ENCODE measurements around the gene RAB24.
"Not testable (repeated sequence)": the region's sequence is repeated elsewhere in the genome, so short reads cannot be mapped to it uniquely, and the experiment has no call there.

Gene RAB24

GRCh38 chr5:177309351-177310191 is 6.1 kb upstream of the RAB24 start:
- Histone ChIP-seq H3K4me1 (ENCODE audit: control insufficient read depth, insufficient read depth, low read length) (peaks cover 33% of the 10 kb centered on the region), H3K9ac (ENCODE audit: low read length in 2 of 2) (no peak overlapping the region)

GRCh38 chr5:177308740-177309139 is 5.2 kb upstream of the RAB24 start:
- Histone ChIP-seq H3K27me3 (ENCODE audit: control insufficient read depth in 1 of 2, insufficient read depth in 2 of 2, low read length in 2 of 2) (no peaks in the 10 kb centered on the region), H3K9ac (ENCODE audit: low read length in 2 of 2) (no peak overlapping the region), H3K27ac (ENCODE audit: low read length) (no peak overlapping the region), H3K4me3 (ENCODE audit: low read length in 2 of 2) (no peak overlapping the region), H3K36me3 (ENCODE audit: control insufficient read depth in 2 of 2, insufficient read depth in 2 of 2, low read length in 2 of 2) (peaks cover 5 to 16% of the 10 kb centered on the region in 2 donors), H3K4me1 (ENCODE audit: control insufficient read depth, insufficient read depth, low read length) (peaks cover 41% of the 10 kb centered on the region), H3K9me3 (ENCODE audit: control insufficient read depth in 2 of 2, low read length in 2 of 2) (no peaks in the 10 kb centered on the region)

More at GRCh38 chr5:177309351-177310191, 6.1 kb upstream of the RAB24 start:
- Histone ChIP-seq H3K27ac (ENCODE audit: low read length) (no peak overlapping the region), H3K9me3 (ENCODE audit: control insufficient read depth in 2 of 2, low read length in 2 of 2) (no peaks in the 10 kb centered on the region), H3K4me3 (ENCODE audit: low read length in 2 of 2) (no peak overlapping the region), H3K36me3 (ENCODE audit: control insufficient read depth in 2 of 2, insufficient read depth in 2 of 2, low read length in 2 of 2) (peaks cover 5 to 16% of the 10 kb centered on the region in 2 donors), H3K27me3 (ENCODE audit: control insufficient read depth in 1 of 2, insufficient read depth in 2 of 2, low read length in 2 of 2) (no peaks in the 10 kb centered on the region)

GRCh38 chr5:177307544-177308363 is 4.2 kb upstream of the RAB24 start:
- Histone ChIP-seq H3K4me3 (ENCODE audit: low read length in 2 of 2) (no peak overlapping the region), H3K36me3 (ENCODE audit: control insufficient read depth in 2 of 2, insufficient read depth in 2 of 2, low read length in 2 of 2) (peaks cover 5 to 16% of the 10 kb centered on the region in 2 donors), H3K4me1 (ENCODE audit: control insufficient read depth, insufficient read depth, low read length) (peaks cover 42% of the 10 kb centered on the region), H3K9ac (ENCODE audit: low read length in 2 of 2) (no peak overlapping the region), H3K9me3 (ENCODE audit: control insufficient read depth in 2 of 2, low read length in 2 of 2) (no peaks in the 10 kb centered on the region), H3K27me3 (ENCODE audit: control insufficient read depth in 1 of 2, insufficient read depth in 2 of 2, low read length in 2 of 2) (no peaks in the 10 kb centered on the region), H3K27ac (ENCODE audit: low read length) (no peak overlapping the region)

GRCh38 chr5:177306674-177307543 is 3.4 kb upstream of the RAB24 start:
- H3K36me3 ChIP-seq (ENCODE audit: control insufficient read depth in 2 of 2, insufficient read depth in 2 of 2, low read length in 2 of 2): peaks cover 5 to 16% of the 10 kb centered on the region in 2 donors
- H3K9ac ChIP-seq (ENCODE audit: low read length in 2 of 2): no peak overlapping the region
- no peak overlapping the region for H3K4me3 ChIP-seq (ENCODE audit: low read length in 2 of 2)
- H3K4me1 ChIP-seq (ENCODE audit: control insufficient read depth, insufficient read depth, low read length): peaks cover 43% of the 10 kb centered on the region
- no peaks in the 10 kb centered on the region for H3K27me3 ChIP-seq (ENCODE audit: control insufficient read depth in 1 of 2, insufficient read depth in 2 of 2, low read length in 2 of 2)
- no peak overlapping the region for H3K27ac ChIP-seq (ENCODE audit: low read length)
- no peaks in the 10 kb centered on the region for H3K9me3 ChIP-seq (ENCODE audit: control insufficient read depth in 2 of 2, low read length in 2 of 2)

GRCh38 chr5:177306103-177306640 is 2.7 kb upstream of the RAB24 start:
- H3K27me3 ChIP-seq (ENCODE audit: control insufficient read depth in 1 of 2, insufficient read depth in 2 of 2, low read length in 2 of 2); H3K9ac ChIP-seq (ENCODE audit: low read length in 2 of 2); H3K27ac ChIP-seq (ENCODE audit: low read length); H3K4me3 ChIP-seq (ENCODE audit: low read length in 2 of 2); H3K9me3 ChIP-seq (ENCODE audit: control insufficient read depth in 2 of 2, low read length in 2 of 2): not testable (repeated sequence)
- peaks cover 43% of the 10 kb centered on the region for H3K4me1 ChIP-seq (ENCODE audit: control insufficient read depth, insufficient read depth, low read length)
- peaks cover 5 to 16% of the 10 kb centered on the region in 2 donors for H3K36me3 ChIP-seq (ENCODE audit: control insufficient read depth in 2 of 2, insufficient read depth in 2 of 2, low read length in 2 of 2)

- H3K27me3 ChIP-seq (ENCODE audit: control insufficient read depth in 1 of 2, insufficient read depth in 2 of 2, low read length in 2 of 2): no peaks in the 10 kb centered on the region
- H3K36me3 ChIP-seq (ENCODE audit: control insufficient read depth in 2 of 2, insufficient read depth in 2 of 2, low read length in 2 of 2): peaks cover 5 to 16% of the 10 kb centered on the region in 2 donors
- peaks cover 53% of the 10 kb centered on the region for H3K4me1 ChIP-seq (ENCODE audit: control insufficient read depth, insufficient read depth, low read length)
- no peaks in the 10 kb centered on the region for H3K9me3 ChIP-seq (ENCODE audit: control insufficient read depth in 2 of 2, low read length in 2 of 2)
- peak overlapping the region; percentile 80 to 94 for H3K4me3 ChIP-seq (ENCODE audit: low read length in 2 of 2)
- peak overlapping the region; percentile 58 for H3K27ac ChIP-seq (ENCODE audit: low read length)
- peak overlapping the region; percentile 71 to 84 for H3K9ac ChIP-seq (ENCODE audit: low read length in 2 of 2)
Measured at GRCh38 chr5:177304392-177305119, 1.0 kb upstream of the RAB24 start.

GRCh38 chr5:177303925-177304391 is 439 bp upstream of the RAB24 start:
- Histone ChIP-seq H3K36me3 (ENCODE audit: control insufficient read depth in 2 of 2, insufficient read depth in 2 of 2, low read length in 2 of 2) (peaks cover 5 to 16% of the 10 kb centered on the region in 2 donors), H3K4me3 (ENCODE audit: low read length in 2 of 2) (peak overlapping the region; percentile 80 to 94), H3K27me3 (ENCODE audit: control insufficient read depth in 1 of 2, insufficient read depth in 2 of 2, low read length in 2 of 2) (no peaks in the 10 kb centered on the region), H3K27ac (ENCODE audit: low read length) (peak overlapping the region; percentile 58), H3K4me1 (ENCODE audit: control insufficient read depth, insufficient read depth, low read length) (peaks cover 53% of the 10 kb centered on the region), H3K9me3 (ENCODE audit: control insufficient read depth in 2 of 2, low read length in 2 of 2) (no peaks in the 10 kb centered on the region), H3K9ac (ENCODE audit: low read length in 2 of 2) (peak overlapping the region; percentile 71 to 84)

GRCh38 chr5:177302354-177303110 is 987 bp downstream of the RAB24 start:
- H3K36me3 ChIP-seq (ENCODE audit: control insufficient read depth in 2 of 2, insufficient read depth in 2 of 2, low read length in 2 of 2): peaks cover 5 to 14% of the 10 kb centered on the region in 2 donors
- H3K9ac ChIP-seq (ENCODE audit: low read length in 2 of 2): peak overlapping the region; percentile 51 to 71
- H3K4me3 ChIP-seq (ENCODE audit: low read length in 2 of 2): peak overlapping the region; percentile 82 to 94
- peaks cover 48% of the 10 kb centered on the region for H3K4me1 ChIP-seq (ENCODE audit: control insufficient read depth, insufficient read depth, low read length)
- no peaks in the 10 kb centered on the region for H3K27me3 ChIP-seq (ENCODE audit: control insufficient read depth in 1 of 2, insufficient read depth in 2 of 2, low read length in 2 of 2)
- H3K27ac ChIP-seq (ENCODE audit: low read length): no peak overlapping the region
- no peaks in the 10 kb centered on the region for H3K9me3 ChIP-seq (ENCODE audit: control insufficient read depth in 2 of 2, low read length in 2 of 2)

GRCh38 chr5:177301503-177302165 is 1.9 kb downstream of the RAB24 start:
- Histone ChIP-seq H3K9me3 (ENCODE audit: control insufficient read depth in 2 of 2, low read length in 2 of 2) (no peaks in the 10 kb centered on the region), H3K27ac (ENCODE audit: low read length) (no peak overlapping the region), H3K9ac (ENCODE audit: low read length in 2 of 2) (no peak overlapping the region), H3K4me3 (ENCODE audit: low read length in 2 of 2) (peak overlapping the region in 1 of 2 donors; percentile 94), H3K4me1 (ENCODE audit: control insufficient read depth, insufficient read depth, low read length) (peaks cover 49% of the 10 kb centered on the region), H3K36me3 (ENCODE audit: control insufficient read depth in 2 of 2, insufficient read depth in 2 of 2, low read length in 2 of 2) (peaks cover under 1 to 15% of the 10 kb centered on the region in 2 donors), H3K27me3 (ENCODE audit: control insufficient read depth in 1 of 2, insufficient read depth in 2 of 2, low read length in 2 of 2) (no peaks in the 10 kb centered on the region)
